ENCODE measurements around the gene NRN1L.

The NRN1L gene

DNA sequence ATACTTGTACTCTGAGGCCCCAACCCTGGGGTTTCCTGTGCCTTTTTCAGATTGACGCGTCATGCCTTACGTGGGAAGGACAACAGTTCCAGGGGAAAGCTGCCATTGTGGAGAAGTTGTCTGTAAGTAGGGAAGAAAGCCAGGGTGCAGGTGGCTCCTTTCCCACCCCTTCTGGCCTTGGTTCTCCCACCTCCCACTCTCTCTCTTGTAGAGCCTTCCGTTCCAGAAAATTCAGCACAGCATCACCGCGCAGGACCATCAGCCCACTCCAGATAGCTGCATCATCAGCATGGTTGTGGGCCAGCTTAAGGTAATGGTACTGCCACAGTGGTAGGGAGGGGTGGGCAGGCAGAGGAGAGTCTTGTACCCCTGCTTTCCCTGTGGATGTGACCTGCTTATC, 16.4 kb upstream of the NRN1L start:
- Histone ChIP-seq H3K36me3 (ENCODE audit: control insufficient read depth in 1 of 2, insufficient read depth in 2 of 2, low read length in 2 of 2) (peaks cover 58 to 77% of the 10 kb centered on the region in 2 experiments), H2AK5ac (ENCODE audit: low read length) (no peak overlapping the region), H2AFZ (ENCODE audit: insufficient read depth, low read length, poor library complexity) (no peak overlapping the region), H3K14ac (ENCODE audit: low read length) (no peak overlapping the region), H4K91ac (ENCODE audit: low read depth, low read length) (no peak overlapping the region), H3K79me2 (ENCODE audit: control insufficient read depth, insufficient read depth, low read length, poor library complexity) (peaks cover 4% of the 10 kb centered on the region), H3K4me1 (ENCODE audit: control insufficient read depth in 1 of 2, insufficient read depth in 2 of 2, low read length in 2 of 2) (no peaks in the 10 kb centered on the region), H3K23ac (ENCODE audit: low read length) (no peak overlapping the region), H2BK120ac (ENCODE audit: insufficient read depth, low read length, poor library complexity) (no peak overlapping the region), H4K8ac (ENCODE audit: low read depth, low read length) (no peak overlapping the region), H3K79me1 (ENCODE audit: low read length) (peaks cover 4% of the 10 kb centered on the region), H3K4me3 (ENCODE audit: low read depth, low read length) (no peak overlapping the region), H3K27ac (ENCODE audit: low read depth, low read length) (no peak overlapping the region), H4K12ac (ENCODE audit: low read depth, low read length) (no peak overlapping the region), H3K9me3 (ENCODE audit: insufficient read depth, low read depth, low read length) (no peaks in the 10 kb centered on the region), H3K18ac (ENCODE audit: low read length) (no peak overlapping the region), H3K27me3 (ENCODE audit: insufficient read depth, low read length) (no peaks in the 10 kb centered on the region), H3K9ac (ENCODE audit: low read length) (peak overlapping the region; percentile 55), H2BK5ac (ENCODE audit: low read depth, low read length, poor library complexity) (no peak overlapping the region), H2BK12ac (ENCODE audit: low read length) (no peak overlapping the region), H3K4ac (ENCODE audit: low read depth, low read length) (no peak overlapping the region), H3K4me2 (ENCODE audit: low read length) (no peak overlapping the region)
- no peak for DNase-seq
- WGBS (ENCODE audit: extremely low coverage, insufficient coverage, insufficient read length) = no CpG with 5 or more reads among the region's 6 CpGs

DNA sequence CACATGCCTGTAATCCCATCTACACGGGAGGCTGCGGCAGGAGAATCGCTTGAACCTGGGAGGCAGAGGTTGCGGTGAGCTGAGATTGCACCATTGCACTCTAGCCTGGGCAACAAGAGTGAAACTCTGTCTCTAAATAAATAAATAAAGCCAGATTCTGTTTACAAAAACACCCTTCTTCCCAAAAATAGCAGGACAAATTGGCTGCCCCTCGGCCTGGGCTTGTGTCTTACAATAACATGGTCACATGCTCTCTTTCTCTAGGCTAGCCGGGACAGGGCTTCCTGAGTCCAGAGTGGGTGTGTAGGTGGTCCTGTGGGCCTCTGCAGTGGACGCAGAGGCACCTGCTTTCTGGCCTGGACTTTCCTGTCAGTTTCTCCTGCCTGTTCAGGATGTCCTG, 15.0 kb upstream of the NRN1L start:
- WGBS (ENCODE audit: extremely low coverage, insufficient coverage, insufficient read length) = no CpG with 5 or more reads among the region's 7 CpGs
- Histone ChIP-seq H3K4ac (ENCODE audit: low read depth, low read length) (no peak overlapping the region), H3K18ac (ENCODE audit: low read length) (no peak overlapping the region), H3K27ac (ENCODE audit: low read depth, low read length) (no peak overlapping the region), H2BK5ac (ENCODE audit: low read depth, low read length, poor library complexity) (no peak overlapping the region), H2BK120ac (ENCODE audit: insufficient read depth, low read length, poor library complexity) (no peak overlapping the region), H3K79me2 (ENCODE audit: control insufficient read depth, insufficient read depth, low read length, poor library complexity) (peaks cover 12% of the 10 kb centered on the region), H3K4me3 (ENCODE audit: low read depth, low read length) (no peak overlapping the region), H4K8ac (ENCODE audit: low read depth, low read length) (no peak overlapping the region), H3K9ac (ENCODE audit: low read length) (no peak overlapping the region), H3K4me1 (ENCODE audit: control insufficient read depth in 1 of 2, insufficient read depth in 2 of 2, low read length in 2 of 2) (peaks cover 3 to 8% of the 10 kb centered on the region in 2 experiments), H3K14ac (ENCODE audit: low read length) (no peak overlapping the region), H3K23ac (ENCODE audit: low read length) (no peak overlapping the region), H4K12ac (ENCODE audit: low read depth, low read length) (no peak overlapping the region), H2AFZ (ENCODE audit: insufficient read depth, low read length, poor library complexity) (no peak overlapping the region), H3K4me2 (ENCODE audit: low read length) (no peak overlapping the region), H4K91ac (ENCODE audit: low read depth, low read length) (no peak overlapping the region), H2BK12ac (ENCODE audit: low read length) (no peak overlapping the region), H3K9me3 (ENCODE audit: insufficient read depth, low read depth, low read length) (no peaks in the 10 kb centered on the region), H3K36me3 (ENCODE audit: control insufficient read depth in 1 of 2, insufficient read depth in 2 of 2, low read length in 2 of 2) (peaks cover 54 to 67% of the 10 kb centered on the region in 2 experiments), H3K79me1 (ENCODE audit: low read length) (peaks cover 4% of the 10 kb centered on the region), H3K27me3 (ENCODE audit: insufficient read depth, low read length) (no peaks in the 10 kb centered on the region), H2AK5ac (ENCODE audit: low read length) (no peak overlapping the region)
- no peak for DNase-seq

DNA sequence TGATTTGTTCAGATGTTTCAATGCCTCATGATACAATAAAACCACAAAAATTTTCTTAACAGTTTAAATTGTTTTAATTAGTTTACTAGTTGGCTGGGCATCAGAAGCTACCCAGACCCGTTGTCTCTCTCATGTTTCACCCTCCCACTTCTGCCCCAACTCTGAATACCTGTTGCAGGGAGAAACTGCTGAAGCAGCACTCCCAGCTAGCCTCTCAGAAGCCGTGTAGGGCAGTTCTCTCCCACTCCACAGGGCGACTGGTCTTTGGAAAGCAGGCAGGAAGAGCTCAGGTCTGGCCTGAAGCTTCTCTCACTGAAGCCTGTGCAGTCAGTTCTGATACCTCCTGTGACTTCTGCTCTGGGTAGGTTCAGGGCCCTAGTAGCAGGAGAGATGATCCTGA, 13.4 kb upstream of the NRN1L start:
- Histone ChIP-seq H3K27me3 (ENCODE audit: insufficient read depth, low read length) (no peaks in the 10 kb centered on the region), H3K79me1 (ENCODE audit: low read length) (peaks cover 4% of the 10 kb centered on the region), H4K91ac (ENCODE audit: low read depth, low read length) (no peak overlapping the region), H2BK5ac (ENCODE audit: low read depth, low read length, poor library complexity) (no peak overlapping the region), H3K18ac (ENCODE audit: low read length) (no peak overlapping the region), H3K9ac (ENCODE audit: low read length) (no peak overlapping the region), H3K23ac (ENCODE audit: low read length) (no peak overlapping the region), H2BK120ac (ENCODE audit: insufficient read depth, low read length, poor library complexity) (no peak overlapping the region), H2AFZ (ENCODE audit: insufficient read depth, low read length, poor library complexity) (no peak overlapping the region), H3K4me3 (ENCODE audit: low read depth, low read length) (no peak overlapping the region), H3K9me3 (ENCODE audit: insufficient read depth, low read depth, low read length) (no peaks in the 10 kb centered on the region), H2BK12ac (ENCODE audit: low read length) (no peak overlapping the region), H3K36me3 (ENCODE audit: control insufficient read depth in 1 of 2, insufficient read depth in 2 of 2, low read length in 2 of 2) (peaks cover 44 to 61% of the 10 kb centered on the region in 2 experiments), H4K12ac (ENCODE audit: low read depth, low read length) (no peak overlapping the region), H3K4ac (ENCODE audit: low read depth, low read length) (no peak overlapping the region), H3K4me2 (ENCODE audit: low read length) (no peak overlapping the region), H2AK5ac (ENCODE audit: low read length) (no peak overlapping the region), H4K8ac (ENCODE audit: low read depth, low read length) (no peak overlapping the region), H3K4me1 (ENCODE audit: control insufficient read depth in 1 of 2, insufficient read depth in 2 of 2, low read length in 2 of 2) (peaks cover 3 to 8% of the 10 kb centered on the region in 2 experiments), H3K27ac (ENCODE audit: low read depth, low read length) (no peak overlapping the region), H3K14ac (ENCODE audit: low read length) (no peak overlapping the region), H3K79me2 (ENCODE audit: control insufficient read depth, insufficient read depth, low read length, poor library complexity) (peaks cover 12% of the 10 kb centered on the region)
- no peak for DNase-seq
- WGBS (ENCODE audit: extremely low coverage, insufficient coverage, insufficient read length) = no CpG with 5 or more reads among the region's 3 CpGs

DNA sequence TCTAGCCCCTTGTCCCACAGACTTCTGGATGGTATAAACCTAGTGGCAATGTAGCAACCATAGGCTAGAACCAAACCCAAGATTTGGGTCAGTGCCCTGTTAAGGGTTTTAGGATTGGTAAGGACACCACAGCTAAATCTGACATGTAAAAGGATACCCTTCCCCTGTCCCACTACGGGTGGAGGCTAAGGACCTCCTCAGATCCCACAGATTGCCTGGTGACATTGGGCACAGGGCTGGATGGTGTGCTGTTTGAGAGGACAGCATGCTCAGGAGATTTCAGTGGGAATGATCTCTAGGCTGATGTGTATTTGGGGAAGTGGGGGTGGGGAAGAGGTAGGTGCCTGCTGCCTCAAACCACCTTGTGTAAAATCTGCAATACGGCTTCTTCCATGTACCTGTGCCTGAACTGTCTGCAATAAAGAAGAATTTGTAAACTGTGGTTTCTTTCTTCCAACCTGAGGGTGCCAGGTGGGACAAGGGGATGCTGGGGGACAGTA, 12.5 kb upstream of the NRN1L start:
- Histone ChIP-seq H2AK5ac (ENCODE audit: low read length) (no peak overlapping the region), H3K4me2 (ENCODE audit: low read length) (peak overlapping the region; percentile 92), H3K4me1 (ENCODE audit: control insufficient read depth in 1 of 2, insufficient read depth in 2 of 2, low read length in 2 of 2) (peaks cover 3 to 8% of the 10 kb centered on the region in 2 experiments), H3K4ac (ENCODE audit: low read depth, low read length) (no peak overlapping the region), H2BK120ac (ENCODE audit: insufficient read depth, low read length, poor library complexity) (no peak overlapping the region), H3K36me3 (ENCODE audit: control insufficient read depth in 1 of 2, insufficient read depth in 2 of 2, low read length in 2 of 2) (peaks cover 45 to 62% of the 10 kb centered on the region in 2 experiments), H3K79me1 (ENCODE audit: low read length) (peaks cover 4% of the 10 kb centered on the region), H3K79me2 (ENCODE audit: control insufficient read depth, insufficient read depth, low read length, poor library complexity) (peaks cover 12% of the 10 kb centered on the region), H3K9me3 (ENCODE audit: insufficient read depth, low read depth, low read length) (peaks cover 2% of the 10 kb centered on the region), H4K12ac (ENCODE audit: low read depth, low read length) (no peak overlapping the region), H3K27ac (ENCODE audit: low read depth, low read length) (peak overlapping the region; percentile 0), H3K4me3 (ENCODE audit: low read depth, low read length) (no peak overlapping the region), H2BK5ac (ENCODE audit: low read depth, low read length, poor library complexity) (no peak overlapping the region), H2BK12ac (ENCODE audit: low read length) (no peak overlapping the region), H2AFZ (ENCODE audit: insufficient read depth, low read length, poor library complexity) (no peak overlapping the region), H4K91ac (ENCODE audit: low read depth, low read length) (no peak overlapping the region), H3K9ac (ENCODE audit: low read length) (no peak overlapping the region), H3K23ac (ENCODE audit: low read length) (no peak overlapping the region), H3K18ac (ENCODE audit: low read length) (no peak overlapping the region), H4K8ac (ENCODE audit: low read depth, low read length) (no peak overlapping the region), H3K27me3 (ENCODE audit: insufficient read depth, low read length) (no peaks in the 10 kb centered on the region), H3K14ac (ENCODE audit: low read length) (no peak overlapping the region)
- no peak for DNase-seq
- no CpG with 5 or more reads among the region's 2 CpGs for WGBS (ENCODE audit: extremely low coverage, insufficient coverage, insufficient read length)
